Measurements from ENCODE around the gene KIF16B. TPM values are rescaled to one million over a fixed set of nuclear protein-coding genes. Genes with fewer than 3 reads are reported as not detected.

The KIF16B gene
- total and polyA plus RNA-seq, 2 donors (not counting 3 experiments of a cell fraction or from before 2014, with no cell fraction given): 2.9 to 8.8 TPM

DNA sequence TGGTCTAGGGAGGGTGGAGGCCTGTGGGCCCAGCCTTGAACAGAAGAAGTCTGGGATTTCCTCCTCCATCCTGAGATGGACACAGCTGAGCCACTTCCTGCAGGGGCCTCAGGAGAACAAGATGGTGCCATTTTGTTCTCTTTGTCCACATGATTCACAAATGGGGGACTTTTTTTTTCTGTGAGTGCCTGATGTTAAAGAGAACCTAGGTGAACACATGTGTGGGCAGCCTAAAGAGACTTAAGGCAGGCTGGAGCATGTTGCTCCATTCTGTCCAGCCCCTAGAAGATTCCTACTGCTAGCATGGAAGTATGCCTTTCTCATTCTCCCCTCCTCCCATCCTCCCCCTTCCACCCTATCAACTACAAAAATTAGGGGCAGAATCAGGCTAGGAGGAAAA, 49.3 kb upstream of the KIF16B start:
- no peaks in the 10 kb centered on the region for H3K9me3 ChIP-seq (replicated peaks; ENCODE audit: control insufficient read depth, insufficient read depth, low read length)
- no peak overlapping the region for H3K9ac ChIP-seq (replicated peaks; ENCODE audit: extremely low read depth, insufficient read depth, low read length)
- no peaks in the 10 kb centered on the region for H3K9me1 ChIP-seq (replicated peaks; ENCODE audit: control insufficient read depth, extremely low read depth, insufficient read depth, low read length)
- no peaks in the 10 kb centered on the region for H3K4me1 ChIP-seq (ENCODE audit: control insufficient read depth, extremely low read depth, insufficient read depth, low read length)
- no peak for TF ChIP-seq EZH2 (IDR thresholded peaks at IDR 0.05; ENCODE audit: borderline replicate concordance, low read depth, low read length, severe bottlenecking)
- no peak for TF ChIP-seq POLR2AphosphoS5 (IDR thresholded peaks at IDR 0.05; ENCODE audit: insufficient read depth, low read depth, low read length)
- TF ChIP-seq MYC (IDR thresholded peaks at IDR 0.05; ENCODE audit: low read depth, low read length): no peak
- TF ChIP-seq, protein P1, sequence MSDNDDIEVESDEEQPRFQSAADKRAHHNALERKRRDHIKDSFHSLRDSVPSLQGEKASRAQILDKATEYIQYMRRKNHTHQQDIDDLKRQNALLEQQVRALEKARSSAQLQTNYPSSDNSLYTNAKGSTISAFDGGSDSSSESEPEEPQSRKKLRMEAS (IDR thresholded peaks at IDR 0.05; ENCODE audit: insufficient read depth, insufficient read length): no peak
- TF ChIP-seq FOS (IDR thresholded peaks at IDR 0.05; ENCODE audit: borderline replicate concordance, insufficient read depth, low read length): no peak
- no peaks in the 10 kb centered on the region for H3K27me3 ChIP-seq (ENCODE audit: control insufficient read depth in 2 of 2, insufficient read depth in 2 of 2, low read length in 2 of 2)
- dilution Hi-C loops (cut with MboI; ENCODE audit: extremely low pct_ligation_motif_present, low sequenced_read_pairs) (no loop called here), intact Hi-C loops (cut with micrococcal nuclease) (no loop called here)
- no peak overlapping the region for H3K27ac ChIP-seq (ENCODE audit: insufficient read depth, low read depth, low read length)
- no peaks in the 10 kb centered on the region for H4K20me1 ChIP-seq (replicated peaks; ENCODE audit: control insufficient read depth, extremely low read depth, insufficient read depth, low read length)
- H3K79me2 ChIP-seq (ENCODE audit: control insufficient read depth, insufficient read depth, low read length): no peaks in the 10 kb centered on the region
- H3K36me3 ChIP-seq (ENCODE audit: control insufficient read depth in 2 of 2, extremely low read depth in 1 of 2, insufficient read depth in 2 of 2, low read length in 2 of 2): no peaks in the 10 kb centered on the region
- no peak for FAIRE-seq
- POLR2A ChIA-PET: no interaction called here
- BruUV-seq (replicated peaks): no TSS peak
- CTCF ChIA-PET: no interaction called here
- no peak overlapping the region for H2AFZ ChIP-seq (ENCODE audit: low read depth, low read length)
- DNase-seq (ENCODE audit: low read depth, low spot score): no peak
- no peak overlapping the region for H3K4me2 ChIP-seq (ENCODE audit: insufficient read depth, low read length)
- no peak overlapping the region for H3K4me3 ChIP-seq (replicated peaks in 1 of 3; ENCODE audit: insufficient read depth in 1 of 3, low read depth in 1 of 3, low read length in 3 of 3)

- no TSS peak for BruUV-seq (replicated peaks)
- H4K20me1 ChIP-seq (replicated peaks; ENCODE audit: control insufficient read depth, extremely low read depth, insufficient read depth, low read length): no peaks in the 10 kb centered on the region
- TF ChIP-seq POLR2A (IDR thresholded peaks at IDR 0.05; ENCODE audit: low read depth, low read length) (no peak), GATA2 (IDR thresholded peaks at IDR 0.05; ENCODE audit: insufficient read depth, insufficient read length, low read depth, low read length) (no peak), JUN (IDR thresholded peaks at IDR 0.05; ENCODE audit: borderline replicate concordance, insufficient read depth, insufficient read length, low read depth) (no peak), CTCF (IDR thresholded peaks at IDR 0.05; ENCODE audit: extremely low read depth in 1 of 2, insufficient read depth in 1 of 2, low read depth in 1 of 2, low read length in 2 of 2) (no peak), MYC (IDR thresholded peaks at IDR 0.05; ENCODE audit: low read depth, low read length) (no peak), POLR2AphosphoS5 (IDR thresholded peaks at IDR 0.05; ENCODE audit: insufficient read depth, low read depth, low read length) (no peak), EZH2 (IDR thresholded peaks at IDR 0.05; ENCODE audit: borderline replicate concordance, low read depth, low read length, severe bottlenecking) (no peak), FOS (IDR thresholded peaks at IDR 0.05; ENCODE audit: borderline replicate concordance, insufficient read depth, low read length) (no peak)
- H3K27me3 ChIP-seq (ENCODE audit: control insufficient read depth in 2 of 2, insufficient read depth in 2 of 2, low read length in 2 of 2): no peaks in the 10 kb centered on the region
- no peak overlapping the region for H3K27ac ChIP-seq (ENCODE audit: insufficient read depth, low read depth, low read length)
- dilution Hi-C loops (cut with MboI; ENCODE audit: extremely low pct_ligation_motif_present, low sequenced_read_pairs): no loop called here
- ChIA-PET POLR2A (no interaction called here), CTCF (no interaction called here)
- H3K9me1 ChIP-seq (replicated peaks; ENCODE audit: control insufficient read depth, extremely low read depth, insufficient read depth, low read length): no peaks in the 10 kb centered on the region
- FAIRE-seq: no peak
- DNase-seq (ENCODE audit: low read depth, low spot score): no peak
- H3K4me2 ChIP-seq (ENCODE audit: insufficient read depth, low read length): no peak overlapping the region
- no peaks in the 10 kb centered on the region for H3K9me3 ChIP-seq (replicated peaks; ENCODE audit: control insufficient read depth, insufficient read depth, low read length)
- no peaks in the 10 kb centered on the region for H3K4me1 ChIP-seq (ENCODE audit: control insufficient read depth, extremely low read depth, insufficient read depth, low read length)
- intact Hi-C loops (cut with micrococcal nuclease): no loop called here
- no peaks in the 10 kb centered on the region for H3K79me2 ChIP-seq (ENCODE audit: control insufficient read depth, insufficient read depth, low read length)
- H3K9ac ChIP-seq (replicated peaks; ENCODE audit: extremely low read depth, insufficient read depth, low read length): no peak overlapping the region
- H3K4me3 ChIP-seq (replicated peaks in 1 of 3; ENCODE audit: insufficient read depth in 1 of 3, low read depth in 1 of 3, low read length in 3 of 3): no peak overlapping the region
- H2AFZ ChIP-seq (ENCODE audit: low read depth, low read length): no peak overlapping the region
- H3K36me3 ChIP-seq (ENCODE audit: control insufficient read depth in 2 of 2, extremely low read depth in 1 of 2, insufficient read depth in 2 of 2, low read length in 2 of 2): no peaks in the 10 kb centered on the region
Observed at GRCh38 chr20:16621435-16622141, 48.3 kb upstream of the KIF16B start.
